Measurements from ENCODE around the gene RNF25.

GRCh38 chr2:218643751-218644310, 28.0 kb downstream of the RNF25 start:
- no peak for TF ChIP-seq POLR2A (IDR thresholded peaks at IDR 0.05)
- TF ChIP-seq CTCF (IDR thresholded peaks at IDR 0.05): no peak
